ENCODE measurements around the gene TMEM203. TPM values are rescaled to one million over a fixed set of nuclear protein-coding genes. Genes with fewer than 3 reads are reported as not detected.

The TMEM203 gene
- total RNA-seq, 4 donors from 2014 or later: 28.8 to 45.8 (median 34.8) TPM

- no peak for DNase-seq (ENCODE audit: extremely low spot score)
- no peak for TF ChIP-seq POLR2AphosphoS5 (IDR thresholded peaks at IDR 0.05)
- no peak for TF ChIP-seq CTCF (IDR thresholded peaks at IDR 0.05)
- intact Hi-C loops (cut with DNase I): no loop called here
- Histone ChIP-seq H3K27me3 (peaks cover 0 to 69% (median 42%) of the 10 kb centered on the region in 4 donors), H3K27ac (replicated peaks in 1 of 4) (no peak overlapping the region), H3K36me3 (no peaks in the 10 kb centered on the region), H3K9me3 (no peaks in the 10 kb centered on the region), H3K4me3 (no peak overlapping the region), H3K4me1 (peaks cover 25 to 38% (median 29%) of the 10 kb centered on the region in 4 donors)
- 79% methylated on average over 12 of the region's 40 CpGs for WGBS
These were observed 27.9 kb upstream of the TMEM203 start for GRCh38 chr9:137233143-137233980.

DNA sequence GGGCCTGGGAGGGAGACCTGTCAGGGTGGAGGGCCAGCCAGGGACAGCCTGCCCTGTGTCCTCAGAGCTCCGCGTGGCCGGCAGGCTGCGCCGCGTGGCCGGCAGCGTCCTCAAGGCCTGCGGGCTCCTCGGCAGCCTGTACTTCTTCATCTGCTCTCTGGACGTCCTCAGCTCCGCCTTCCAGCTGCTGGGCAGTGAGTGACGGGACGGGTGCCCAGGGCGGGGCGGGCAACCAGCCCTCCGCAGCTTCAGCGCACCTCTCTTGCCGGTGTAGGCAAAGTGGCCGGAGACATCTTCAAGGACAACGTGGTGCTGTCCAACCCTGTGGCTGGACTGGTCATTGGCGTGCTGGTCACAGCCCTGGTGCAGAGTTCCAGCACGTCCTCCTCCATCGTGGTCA, 27.1 kb upstream of the TMEM203 start:
- H3K36me3 ChIP-seq: no peaks in the 10 kb centered on the region
- DNase-seq (ENCODE audit: extremely low spot score): no peak
- no peak overlapping the region for H3K4me3 ChIP-seq
- H3K27me3 ChIP-seq: peaks cover 0 to 78% (median 45%) of the 10 kb centered on the region in 4 donors
- H3K4me1 ChIP-seq: peaks cover 19 to 38% (median 27%) of the 10 kb centered on the region in 4 donors
- H3K9me3 ChIP-seq: no peaks in the 10 kb centered on the region
- intact Hi-C loops (cut with DNase I): no loop called here
- no peak for TF ChIP-seq CTCF (IDR thresholded peaks at IDR 0.05)
- WGBS: 56% methylated on average over 9 of the region's 24 CpGs
- H3K27ac ChIP-seq (replicated peaks in 1 of 4): no peak overlapping the region

DNA sequence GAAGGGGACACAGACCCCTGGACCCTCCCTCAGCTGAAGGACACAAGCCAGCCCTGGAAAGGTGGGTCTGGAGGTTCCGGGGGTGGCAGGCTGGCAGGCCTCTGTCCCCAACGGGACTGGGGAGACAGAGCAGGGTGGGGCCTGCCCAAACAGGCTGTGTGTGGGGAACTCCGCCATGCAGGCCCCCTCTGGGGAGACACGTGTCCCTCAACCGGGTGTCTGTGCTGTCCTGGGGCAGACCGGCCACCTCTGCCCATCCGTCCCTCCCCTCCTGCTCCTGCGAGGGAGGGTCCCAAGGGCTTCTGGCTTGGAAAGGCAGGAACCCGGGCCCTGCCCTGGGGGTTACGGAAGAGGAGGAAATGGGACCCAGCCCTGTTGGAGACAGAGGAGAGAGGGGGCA, 26.7 kb upstream of the TMEM203 start:
- intact Hi-C loops (cut with DNase I): no loop called here
- WGBS: 40% methylated on average over 2 of the region's 10 CpGs
- H3K27me3 ChIP-seq: peaks cover 0 to 82% (median 47%) of the 10 kb centered on the region in 4 donors

GRCh38 chr9:137231372-137232039, 26.1 kb upstream of the TMEM203 start:
- Histone ChIP-seq H3K27ac (replicated peaks in 1 of 4) (no peak overlapping the region), H3K4me1 (peaks cover 10 to 33% (median 24%) of the 10 kb centered on the region in 4 donors), H3K4me3 (no peak overlapping the region), H3K36me3 (no peaks in the 10 kb centered on the region), H3K27me3 (peaks cover 0 to 88% (median 48%) of the 10 kb centered on the region in 4 donors), H3K9me3 (no peaks in the 10 kb centered on the region)
- DNase-seq (ENCODE audit: extremely low spot score): no peak
- TF ChIP-seq POLR2A (IDR thresholded peaks at IDR 0.05; ENCODE audit: low read depth) (no peak), EP300 (IDR thresholded peaks at IDR 0.05) (no peak), POLR2AphosphoS5 (IDR thresholded peaks at IDR 0.05) (no peak), CTCF (IDR thresholded peaks at IDR 0.05) (no peak)
- intact Hi-C loops (cut with DNase I): no loop called here
- WGBS: 89% methylated on average over 17 of the region's 23 CpGs

More for the DNA sequence above, 26.7 kb upstream of the TMEM203 start:
- peaks cover 16 to 38% (median 28%) of the 10 kb centered on the region in 4 donors for H3K4me1 ChIP-seq
- no peaks in the 10 kb centered on the region for H3K36me3 ChIP-seq
- no peak overlapping the region for H3K27ac ChIP-seq (replicated peaks in 1 of 4)
- DNase-seq (ENCODE audit: extremely low spot score): no peak
- H3K9me3 ChIP-seq: no peaks in the 10 kb centered on the region
- no peak for TF ChIP-seq CTCF (IDR thresholded peaks at IDR 0.05)
- TF ChIP-seq POLR2AphosphoS5 (IDR thresholded peaks at IDR 0.05): no peak
- TF ChIP-seq POLR2A (IDR thresholded peaks at IDR 0.05; ENCODE audit: low read depth): no peak
- no peak for TF ChIP-seq EP300 (IDR thresholded peaks at IDR 0.05)
- H3K4me3 ChIP-seq: no peak overlapping the region

Measured in esophagus muscularis mucosa (tissue), 4 donors.